LHCN-M2 (cell line): ENCODE data around the gene OLFML2B. TPM values are rescaled to one million over a fixed set of nuclear protein-coding genes. Genes with fewer than 3 reads are reported as not detected.

Source experiments
- DNase-seq: peaks from one replicate; pipeline ENCODE4 v3.0.0-alpha.2; 2012; ENCODE audit warnings: low read depth
- total RNA-seq: library from RNA; depleted of rRNA; stranded (reverse); fragments of >200 nt; gene quantifications from 2 replicates; pipeline ENCODE4 v1.2.3, GENCODE V29; 2014

The OLFML2B gene
- total RNA-seq, 1 experiment from 2014 or later, result 87.1 TPM

- DNase-seq, result no peak
Observed at GRCh38 chr1:161978011-161978790, 45.5 kb downstream of the OLFML2B start.

- DNase-seq, result no peak
Observed at GRCh38 chr1:161973924-161974845, 49.5 kb downstream of the OLFML2B start.

GRCh38 chr1:161972828-161973227 lies 50.8 kb downstream of the OLFML2B start:
- no peak for DNase-seq

GRCh38 chr1:161970633-161971032 lies 53.0 kb downstream of the OLFML2B start:
- DNase-seq, result no peak

GRCh38 chr1:161970036-161970435 lies 53.6 kb downstream of the OLFML2B start:
- DNase-seq, result no peak

GRCh38 chr1:161966067-161966466 lies 57.6 kb downstream of the OLFML2B start:
- DNase-seq, result no peak

- DNase-seq, result peak; percentile 91
Observed at GRCh38 chr1:161962091-161962887, 61.4 kb downstream of the OLFML2B start.

- no peak for DNase-seq
Observed at GRCh38 chr1:161958425-161958824, 65.2 kb downstream of the OLFML2B start.

GRCh38 chr1:161956930-161957329 lies 66.7 kb downstream of the OLFML2B start:
- no peak for DNase-seq

- peak; percentile 27 for DNase-seq
Observed at GRCh38 chr1:161956097-161956496, 67.6 kb downstream of the OLFML2B start.

GRCh38 chr1:161955606-161956005 lies 68.1 kb downstream of the OLFML2B start:
- DNase-seq, result no peak

GRCh38 chr1:161954466-161954865 lies 69.2 kb downstream of the OLFML2B start:
- no peak for DNase-seq

- peak; percentile 53 for DNase-seq
Observed at GRCh38 chr1:161954050-161954449, 69.6 kb downstream of the OLFML2B start.

GRCh38 chr1:161953256-161953920 lies 70.3 kb downstream of the OLFML2B start:
- no peak for DNase-seq

GRCh38 chr1:161952607-161953172 lies 71.0 kb downstream of the OLFML2B start:
- DNase-seq, result no peak

GRCh38 chr1:161951646-161952045 lies 72.0 kb downstream of the OLFML2B start:
- no peak for DNase-seq

GRCh38 chr1:161950377-161950776 lies 73.3 kb downstream of the OLFML2B start:
- no peak for DNase-seq

GRCh38 chr1:161949548-161949947 lies 74.1 kb downstream of the OLFML2B start:
- no peak for DNase-seq

GRCh38 chr1:161948435-161948834 lies 75.2 kb downstream of the OLFML2B start:
- DNase-seq, result no peak

- DNase-seq, result peak; percentile 81
Observed at GRCh38 chr1:161946071-161946987, 77.3 kb downstream of the OLFML2B start.
